Spleen (tissue), 7 donors: Measurements from ENCODE around the gene NOA1.

Experiments
- CTCF ChIP-seq, 11 experiments: fragments of 200-600 bp in 7 of 11; fragments of 450-650 bp in 4 of 11; sonication (generic) in 4 of 11; IDR thresholded peaks in 8 of 11; conservative IDR thresholded peaks in 3 of 11; 1 replicate in 7 of 11; 2 replicates in 4 of 11; pipeline versions ENCODE4 v1.4.0 to v1.8.0; 2016 to 2021; ENCODE audit warnings: antibody characterized with exemption in 11 of 11, inconsistent platforms in 4 of 11, mild to moderate bottlenecking in 1 of 11
- POLR2A ChIP-seq, 3 donors: fragments of 450-650 bp; IDR thresholded peaks; one replicate each; pipeline ENCODE4 v1.5.1; 2017; ENCODE audit warnings: antibody characterized with exemption in 3 of 3, mild to moderate bottlenecking in 1 of 3
- POLR2AphosphoS5 ChIP-seq, 3 donors: sonication (generic); formaldehyde crosslinking; IDR thresholded peaks; one replicate each; pipeline ENCODE4 v1.5.1; 2017; ENCODE audit warnings: antibody characterized with exemption in 3 of 3
- donor health status: DM: no; HTN: no; CAD: no; lungs with moderate emphysema.
- donor health status: DM: no; HTN: no; CAD: no.
- donor health status: DM: no; HTN: no; CAD: no.

GRCh38 chr4:56977321-56978012 lies at the start of gene NOA1:
- peak in 1 of 11 experiments; percentile 5 for TF ChIP-seq CTCF (IDR thresholded peaks at IDR 0.05 in 8 of 11, conservative IDR thresholded peaks at IDR 0.05 in 3 of 11)
- peak; percentile 92 to 97 (median 95) for TF ChIP-seq POLR2AphosphoS5 (IDR thresholded peaks at IDR 0.05)
- peak in 1 of 3 donors; percentile 48 for TF ChIP-seq POLR2A (IDR thresholded peaks at IDR 0.05)
